H9 (cell line): ENCODE results near the gene DENND5B. TPM values are rescaled to one million over a fixed set of nuclear protein-coding genes. Genes with fewer than 3 reads are reported as not detected.
"Not testable (repeated sequence)": the region's sequence is repeated elsewhere in the genome, so short reads cannot be mapped to it uniquely, and the experiment has no call there.

Experiments
- DNase-seq: peaks from one replicate; pipeline ENCODE4 v3.0.0-alpha.2; 2017
- H2AFZ ChIP-seq: one replicate; pipeline ENCODE4 v1.6.1; 2013; ENCODE audit warnings: mild to moderate bottlenecking, low read length, control low read depth, moderate library complexity
- H2AK5ac ChIP-seq: 2 replicates; pipeline ENCODE4 v1.6.1; 2013; ENCODE audit warnings: low read length, control low read depth, mixed read lengths; ENCODE audit not compliant: insufficient read length
- H2BK120ac ChIP-seq: one replicate; pipeline ENCODE4 v1.6.1; 2013; ENCODE audit warnings: low read depth, mild to moderate bottlenecking, low read length, control low read depth, inconsistent platforms; ENCODE audit not compliant: poor library complexity, severe bottlenecking
- H2BK12ac ChIP-seq: 2 replicates; pipeline ENCODE4 v1.6.1; 2013; ENCODE audit warnings: low read length, control low read depth, mixed read lengths, low read depth; ENCODE audit not compliant: insufficient read length
- H2BK15ac ChIP-seq: 2 replicates; pipeline ENCODE4 v1.6.1; 2013; ENCODE audit warnings: low read depth, low read length, control low read depth
- H2BK20ac ChIP-seq: one replicate; pipeline ENCODE4 v1.6.1; 2013; ENCODE audit warnings: low read depth, mild to moderate bottlenecking, low read length, control low read depth, inconsistent platforms; ENCODE audit not compliant: poor library complexity, severe bottlenecking
- H2BK5ac ChIP-seq: 2 replicates; pipeline ENCODE4 v1.6.1; 2013; ENCODE audit warnings: low read length, control low read depth, mixed read lengths; ENCODE audit not compliant: insufficient read length
- H3K14ac ChIP-seq: 2 replicates; pipeline ENCODE4 v1.6.1; 2013; ENCODE audit warnings: low read length, control low read depth; ENCODE audit not compliant: insufficient read depth
- H3K18ac ChIP-seq: 2 replicates; pipeline ENCODE4 v1.6.1; 2013; ENCODE audit warnings: low read depth, mild to moderate bottlenecking, mixed read lengths, low read length, control low read depth; ENCODE audit not compliant: insufficient read length
- H3K23ac ChIP-seq: 2 replicates; pipeline ENCODE4 v1.6.1; 2013; ENCODE audit warnings: low read length, control low read depth, mixed read lengths, low read depth; ENCODE audit not compliant: insufficient read length
- H3K23me2 ChIP-seq: 2 replicates; pipeline ENCODE4 v1.6.1; 2013; ENCODE audit warnings: low read depth, mild to moderate bottlenecking, mixed read lengths, low read length, control low read depth; ENCODE audit not compliant: insufficient read length, poor library complexity, severe bottlenecking
- H3K27ac ChIP-seq: 2 replicates; pipeline ENCODE4 v1.5.1; 2013; ENCODE audit warnings: low read length, control low read depth, mixed read lengths, low read depth; ENCODE audit not compliant: insufficient read length
- H3K27me3 ChIP-seq: 2 replicates; pipeline ENCODE4 v1.6.1; 2013; ENCODE audit warnings: low read length, control low read depth, inconsistent platforms; ENCODE audit not compliant: insufficient read depth
- H3K4ac ChIP-seq: 2 replicates; pipeline ENCODE4 v1.6.1; 2013; ENCODE audit warnings: low read depth, mild to moderate bottlenecking, control low read depth, inconsistent platforms, low read length, moderate library complexity
- H3K4me1 ChIP-seq: 2 replicates; pipeline ENCODE4 v1.6.1; 2013; ENCODE audit warnings: low read length, control low read depth, inconsistent platforms; ENCODE audit not compliant: insufficient read depth
- H3K4me2 ChIP-seq: 2 replicates; pipeline ENCODE4 v1.6.1; 2013; ENCODE audit warnings: low read length, control low read depth, mixed read lengths; ENCODE audit not compliant: insufficient read length, insufficient read depth
- H3K56ac ChIP-seq: 2 replicates; pipeline ENCODE4 v1.6.1; 2013; ENCODE audit warnings: low read depth, mild to moderate bottlenecking, mixed read lengths, low read length, control low read depth; ENCODE audit not compliant: insufficient read length
- H3K79me1 ChIP-seq: 2 replicates; pipeline ENCODE4 v1.6.1; 2013; ENCODE audit warnings: low read depth, mild to moderate bottlenecking, moderate library complexity, low read length, control low read depth, inconsistent platforms; ENCODE audit not compliant: insufficient read depth, poor library complexity, severe bottlenecking
- H3K79me2 ChIP-seq: 2 replicates; pipeline ENCODE4 v1.6.1; 2013; ENCODE audit warnings: low read length, control low read depth, inconsistent platforms; ENCODE audit not compliant: insufficient read depth
- H3K9ac ChIP-seq: 2 replicates; pipeline ENCODE4 v1.6.1; 2013; ENCODE audit warnings: low read length, control low read depth, mixed read lengths; ENCODE audit not compliant: insufficient read length; ENCODE audit errors: extremely low read depth
- H3K9me3 ChIP-seq: one replicate; pipeline ENCODE4 v1.6.1; 2013; ENCODE audit warnings: low read depth, low read length, inconsistent platforms; ENCODE audit not compliant: control insufficient read depth
- H3T11ph ChIP-seq: one replicate; pipeline ENCODE4 v1.6.1; 2013; ENCODE audit warnings: mild to moderate bottlenecking, low read length, control low read depth, inconsistent platforms
- H4K20me1 ChIP-seq: one replicate; pipeline ENCODE4 v1.6.1; 2013; ENCODE audit not compliant: control insufficient read depth, insufficient read length, insufficient read depth
- H4K5ac ChIP-seq: 2 replicates; pipeline ENCODE4 v1.6.1; 2013; ENCODE audit warnings: low read depth, mild to moderate bottlenecking, mixed read lengths, low read length, control low read depth; ENCODE audit not compliant: insufficient read length
- H4K8ac ChIP-seq: replicated peaks from 2 replicates; pipeline ENCODE4 v1.6.1; 2013; ENCODE audit warnings: low read length, control low read depth, mixed read lengths, low read depth; ENCODE audit not compliant: insufficient read length
- H4K91ac ChIP-seq: 2 replicates; pipeline ENCODE4 v1.6.1; 2013; ENCODE audit warnings: low read depth, mild to moderate bottlenecking, moderate library complexity, mixed read lengths, low read length, control low read depth; ENCODE audit not compliant: insufficient read length
- H3K27ac Mint-ChIP-seq, 3 experiments: 2 replicates in 2 of 3; 3 replicates in 1 of 3; pipeline ENCODE4 v1.8.0; 2020 to 2021; ENCODE audit warnings: mixed read lengths in 3 of 3, mild to moderate bottlenecking in 1 of 3, moderate library complexity in 1 of 3
- H3K27me3 Mint-ChIP-seq: 2 replicates; pipeline ENCODE4 v1.8.0; 2021; ENCODE audit warnings: low read depth, mild to moderate bottlenecking, moderate library complexity, mixed read lengths
- H3K36me3 Mint-ChIP-seq, 3 experiments: 2 replicates in 2 of 3; 3 replicates in 1 of 3; pipeline ENCODE4 v1.8.0; 2020 to 2021; ENCODE audit warnings: low read depth in 3 of 3, mixed read lengths in 3 of 3; ENCODE audit not compliant: insufficient read depth in 1 of 3
- H3K4me1 Mint-ChIP-seq, 2 experiments: 2 replicates each; pipeline ENCODE4 v1.8.0; 2020; ENCODE audit warnings: mixed read lengths in 2 of 2
- H3K4me3 Mint-ChIP-seq, 2 experiments: 2 replicates in 1 of 2; 3 replicates in 1 of 2; pipeline ENCODE4 v1.8.0; 2020 to 2021; ENCODE audit warnings: mild to moderate bottlenecking in 2 of 2, mixed read lengths in 2 of 2, moderate library complexity in 1 of 2
- H3K9me3 Mint-ChIP-seq, 2 experiments: 2 replicates in 1 of 2; 3 replicates in 1 of 2; pipeline ENCODE4 v1.8.0; 2020; ENCODE audit warnings: mild to moderate bottlenecking in 2 of 2, mixed read lengths in 2 of 2, moderate library complexity in 1 of 2
- CTCF ChIP-seq: fragments of 200-600 bp; sonication (generic); conservative IDR thresholded peaks from 3 replicates; pipeline ENCODE4 v1.8.0; 2021; ENCODE audit warnings: antibody characterized with exemption, mild to moderate bottlenecking
- WGBS: extraction: QIAGEN DNeasy Blood & Tissue Kit; methylation state at CpG from one replicate; pipeline ENCODE4 v1.1.7; 2013; ENCODE audit warnings: missing lambda C conversion rate, low lambda C conversion rate, mixed read lengths; ENCODE audit not compliant: insufficient read length; ENCODE audit errors: extremely low coverage; 5-methylcytosine and 5-hydroxymethylcytosine counted together
- total RNA-seq: library from RNA; stranded (reverse); gene quantifications from 2 replicates; pipeline ENCODE4 v1.2.1, GENCODE V29; 2021

The DENND5B gene
- total RNA-seq, 1 experiment from 2014 or later, result 13.4 TPM

DNA sequence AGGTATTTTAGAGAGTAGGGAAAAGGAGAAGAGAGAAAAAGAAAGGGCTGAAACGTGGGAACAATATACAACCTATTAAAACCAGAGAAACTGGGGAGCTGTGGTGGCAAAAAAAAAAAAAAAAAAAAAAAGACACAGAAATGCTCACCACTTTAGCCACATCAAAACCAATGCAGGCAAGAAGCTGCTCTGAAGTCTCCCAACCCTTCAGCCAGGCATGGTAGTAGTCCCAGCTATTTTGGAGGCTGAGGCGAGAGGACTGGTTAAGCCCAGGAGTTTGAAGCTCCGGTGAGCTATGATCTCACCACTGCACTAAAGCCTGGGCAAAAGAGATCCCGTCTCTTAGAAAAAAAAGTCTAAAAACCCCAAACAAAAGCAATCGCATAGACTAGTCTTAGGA is 33.2 kb downstream of the DENND5B start:
- Mint-ChIP-seq H3K4me3 (no peak overlapping the region), H3K36me3 (peaks cover 20 to 30% (median 21%) of the 10 kb centered on the region in 3 experiments), H3K27me3 (no peaks in the 10 kb centered on the region), H3K27ac (no peak overlapping the region), H3K4me1 (peaks cover 14 to 18% of the 10 kb centered on the region in 2 experiments), H3K9me3 (peaks cover 32 to 41% of the 10 kb centered on the region in 2 experiments)
- Histone ChIP-seq H2BK12ac (no peak overlapping the region), H2BK120ac (no peak overlapping the region), H2BK20ac (no peak overlapping the region), H2AFZ (no peak overlapping the region), H3K79me2 (no peaks in the 10 kb centered on the region; the same call in 1 of the 2 replicates), H3K23ac (no peak overlapping the region), H3K79me1 (no peaks in the 10 kb centered on the region), H3K23me2 (no peaks in the 10 kb centered on the region), H2AK5ac (no peak overlapping the region), H2BK5ac (no peak overlapping the region), H4K8ac (no peak overlapping the region), H3K27me3 (no peaks in the 10 kb centered on the region), H3K18ac (no peak overlapping the region), H3K14ac (no peak overlapping the region), H3T11ph (no peak overlapping the region), H3K56ac (no peak overlapping the region), H3K9me3 (peaks cover 12% of the 10 kb centered on the region), H3K4me2 (no peak overlapping the region), H3K9ac (no peak overlapping the region), H3K4ac (no peak overlapping the region), H4K5ac (no peak overlapping the region), H3K4me1 (peaks cover 2% of the 10 kb centered on the region), H4K91ac (no peak overlapping the region), H2BK15ac (no peak overlapping the region), H4K20me1 (no peaks in the 10 kb centered on the region), H3K27ac (no peak overlapping the region)
- DNase-seq, result no peak
- no CpG with 5 or more reads among the region's 5 CpGs for WGBS
- TF ChIP-seq CTCF, result no peak

GRCh38 chr12:31555466-31555865 is 35.5 kb downstream of the DENND5B start:
- H3K27ac Mint-ChIP-seq, H2BK120ac ChIP-seq, H2BK5ac ChIP-seq, H4K20me1 ChIP-seq, H3K9ac ChIP-seq, H3K79me2 ChIP-seq, H3K27ac ChIP-seq, H2BK12ac ChIP-seq, H4K8ac ChIP-seq, H3K27me3 ChIP-seq, H2BK20ac ChIP-seq, H3K4ac ChIP-seq, H3K18ac ChIP-seq, H3K4me1 ChIP-seq, H3K79me1 ChIP-seq, H3K23me2 ChIP-seq, H2AFZ ChIP-seq, H4K5ac ChIP-seq, H4K91ac ChIP-seq, H3K23ac ChIP-seq, DNase-seq, H3K56ac ChIP-seq, H3K27me3 Mint-ChIP-seq, H2BK15ac ChIP-seq, H3K14ac ChIP-seq, H3K4me3 Mint-ChIP-seq, H3T11ph ChIP-seq, H2AK5ac ChIP-seq, H3K4me2 ChIP-seq: not testable (repeated sequence)
- WGBS, result no CpG with 5 or more reads among the region's 9 CpGs
- Mint-ChIP-seq H3K9me3 (peaks cover 34 to 45% of the 10 kb centered on the region in 2 experiments), H3K36me3 (peaks cover 20 to 32% (median 21%) of the 10 kb centered on the region in 3 experiments), H3K4me1 (peaks cover 8 to 11% of the 10 kb centered on the region in 2 experiments)
- H3K9me3 ChIP-seq, result peaks cover 12% of the 10 kb centered on the region
